ENCODE data around the gene REXO5. TPM values are rescaled to one million over a fixed set of nuclear protein-coding genes. Genes with fewer than 3 reads are reported as not detected.

The REXO5 gene
- total RNA-seq, 2 experiments from 2014 or later = 9.9 to 12.4 TPM

DNA sequence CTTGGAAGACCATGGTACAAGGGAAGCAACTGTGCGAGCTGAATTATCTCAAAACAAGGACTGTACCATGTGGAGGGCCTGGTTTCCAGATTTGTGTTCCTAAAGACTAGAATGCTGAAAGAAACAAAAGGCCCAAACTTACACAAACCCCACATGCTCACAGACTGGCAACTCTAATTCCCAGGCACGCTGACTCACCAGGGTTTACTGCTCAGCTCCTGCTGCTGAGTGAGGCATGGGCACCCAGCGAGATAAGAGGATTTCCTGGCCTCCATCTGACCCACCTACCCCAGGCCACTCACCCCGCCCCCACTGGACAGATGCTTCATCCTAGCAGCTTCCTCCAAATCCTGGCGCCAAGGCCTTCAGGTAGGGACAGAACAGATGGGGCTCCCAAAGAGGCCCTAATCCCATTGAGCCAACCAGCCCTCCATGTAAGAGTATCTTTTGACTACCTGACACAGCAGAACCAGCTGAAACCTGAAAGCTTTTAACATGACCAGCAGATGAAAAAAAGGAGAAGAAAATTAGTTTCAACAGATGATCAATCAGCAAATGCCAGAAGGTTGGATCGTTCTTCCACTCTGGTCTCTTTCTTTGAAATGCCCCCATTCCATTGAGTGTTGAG, 59.9 kb downstream of the REXO5 start:
- CTCF ChIA-PET = interaction anchor here (0.9 to 1.5 kb wide), 4 partner anchors 9 to 34 kb away, joined by 3 to 4 read pairs (median 4); partner anchors contain the start of genes DCUN1D3 and LYRM1
- POLR2A ChIA-PET = interaction anchor here (0.6 to 1.0 kb wide), 2 partner anchors 9 to 34 kb away, joined by 4 to 15 read pairs; partner anchors contain the start of genes DCUN1D3 and LYRM1

DNA sequence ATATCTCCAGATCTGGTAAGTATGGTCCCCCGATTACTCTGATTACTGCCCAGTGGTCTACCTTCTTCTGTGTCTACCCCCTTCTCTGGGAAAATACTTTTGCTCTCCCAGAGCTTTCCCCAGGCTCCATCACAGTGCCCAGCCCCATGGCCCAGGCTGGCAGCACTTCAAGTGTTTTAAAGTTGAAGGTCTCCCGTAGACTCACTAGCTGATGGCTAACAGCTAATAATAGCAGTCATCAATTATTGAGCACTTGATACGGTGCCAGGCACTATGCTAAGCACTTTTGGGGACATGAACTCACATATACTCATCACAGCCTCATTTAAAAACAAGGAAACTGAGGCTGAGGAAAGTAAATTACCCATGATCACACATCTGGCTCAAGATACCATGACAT, 60.5 kb downstream of the REXO5 start:
- ChIA-PET POLR2A (interaction anchor here (0.6 kb wide), 1 partner anchor 9 kb away, joined by 4 read pairs; no protein-coding TSS in a partner anchor), CTCF (interaction anchor here (1.4 kb wide), 1 partner anchor 8 kb away, joined by 4 read pairs; no protein-coding TSS in a partner anchor)

GRCh38 chr16:20867585-20867984, 61.3 kb downstream of the REXO5 start:
- POLR2A ChIA-PET = no interaction called here

GRCh38 chr16:20868890-20869289, 62.6 kb downstream of the REXO5 start:
- CTCF ChIA-PET = no interaction called here
- POLR2A ChIA-PET = no interaction called here

More at GRCh38 chr16:20867585-20867984, 61.3 kb downstream of the REXO5 start:
- CTCF ChIA-PET = no interaction called here

- CTCF ChIA-PET = no interaction called here
- POLR2A ChIA-PET = no interaction called here
Observed at GRCh38 chr16:20870122-20870820, 63.9 kb downstream of the REXO5 start.

DNA sequence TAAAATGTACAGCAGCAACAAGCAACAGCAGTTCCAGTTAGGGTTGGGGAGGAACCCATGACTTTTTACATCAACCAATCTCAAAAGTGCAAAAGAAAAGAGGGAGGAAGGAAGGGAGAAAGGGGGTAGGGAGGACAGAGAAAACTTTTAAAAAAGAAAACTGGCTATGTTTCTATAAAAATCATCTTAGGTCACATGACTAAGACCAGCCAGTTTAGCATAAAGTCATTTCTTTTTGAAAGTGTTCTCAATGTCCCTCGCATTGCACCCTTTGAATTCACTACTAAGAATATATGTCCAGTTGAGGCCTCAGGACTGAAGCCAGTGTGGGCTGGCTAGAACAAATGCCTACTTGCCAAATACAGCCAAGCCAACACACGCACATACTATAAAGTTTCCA, 64.9 kb downstream of the REXO5 start:
- CTCF ChIA-PET = interaction anchor here (0.6 to 1.1 kb wide), 2 partner anchors 29 to 67 kb away, joined by 3 to 4 read pairs; partner anchors contain the start of genes DCUN1D3 and LYRM1
- POLR2A ChIA-PET = interaction anchor here (0.8 kb wide), 1 partner anchor 31 kb away, joined by 3 read pairs; no protein-coding TSS in a partner anchor

DNA sequence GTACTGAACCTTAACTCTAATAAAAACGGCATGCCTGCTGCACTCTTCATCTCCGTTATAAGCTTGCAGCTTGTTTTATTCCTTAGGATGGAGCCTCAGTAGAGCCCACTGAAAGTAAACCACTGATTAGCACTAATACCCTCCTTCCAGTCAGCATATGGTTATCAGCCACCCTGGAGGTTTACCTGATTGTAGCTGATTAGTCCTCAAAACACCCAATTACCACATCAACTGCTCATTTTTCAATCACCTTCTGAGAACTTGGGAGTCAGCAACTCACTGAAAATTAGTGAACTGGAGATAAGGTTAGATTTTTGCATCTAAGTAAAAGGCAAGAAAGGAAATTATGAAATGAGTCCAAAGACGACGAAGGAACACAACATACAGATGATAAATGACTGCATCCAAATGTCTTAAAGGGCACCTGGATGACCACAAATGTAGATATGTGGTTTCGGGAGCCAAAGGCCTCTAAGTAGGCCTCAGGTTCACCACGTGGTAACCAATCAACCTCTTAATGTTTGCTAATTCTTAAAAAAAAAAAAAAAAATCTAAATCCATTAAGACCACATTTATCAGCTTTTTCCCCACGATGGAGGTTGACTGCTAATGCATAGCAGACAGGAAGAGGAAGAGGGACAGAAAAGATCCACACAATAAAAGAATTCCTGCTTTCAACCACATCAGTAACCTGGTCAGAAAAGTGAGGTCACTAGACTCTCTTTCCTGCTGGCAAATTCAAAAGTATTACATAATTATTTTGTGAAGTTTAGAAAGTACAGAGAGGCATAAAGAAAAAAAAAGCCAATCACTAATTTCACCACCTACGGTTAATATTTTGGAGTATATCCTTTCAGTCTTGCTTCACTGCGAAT, 65.9 kb downstream of the REXO5 start:
- ChIA-PET POLR2A (interaction anchor here (0.8 kb wide), 1 partner anchor 30 kb away, joined by 3 read pairs; no protein-coding TSS in a partner anchor), CTCF (interaction anchor here (1.1 kb wide), 1 partner anchor 28 kb away, joined by 3 read pairs; the partner anchor contains the start of genes DCUN1D3 and LYRM1)

- CTCF ChIA-PET = no interaction called here
- POLR2A ChIA-PET = no interaction called here
Observed at GRCh38 chr16:20873331-20873730, 67.0 kb downstream of the REXO5 start.

- CTCF ChIA-PET = interaction anchor here (0.7 to 1.3 kb wide), 5 partner anchors 8 to 30 kb away, joined by 3 to 5 read pairs (median 4); no protein-coding TSS in a partner anchor
- POLR2A ChIA-PET = no interaction called here
Observed at GRCh38 chr16:20874088-20874581, 67.8 kb downstream of the REXO5 start.

GRCh38 chr16:20875355-20875650, 69.0 kb downstream of the REXO5 start:
- POLR2A ChIA-PET = interaction anchor here (0.7 kb wide), 1 partner anchor 9 kb away, joined by 4 read pairs; no protein-coding TSS in a partner anchor
- CTCF ChIA-PET = interaction anchor here (1.0 to 1.3 kb wide), 3 partner anchors 9 to 31 kb away, joined by 3 to 5 read pairs (median 4); no protein-coding TSS in a partner anchor

DNA sequence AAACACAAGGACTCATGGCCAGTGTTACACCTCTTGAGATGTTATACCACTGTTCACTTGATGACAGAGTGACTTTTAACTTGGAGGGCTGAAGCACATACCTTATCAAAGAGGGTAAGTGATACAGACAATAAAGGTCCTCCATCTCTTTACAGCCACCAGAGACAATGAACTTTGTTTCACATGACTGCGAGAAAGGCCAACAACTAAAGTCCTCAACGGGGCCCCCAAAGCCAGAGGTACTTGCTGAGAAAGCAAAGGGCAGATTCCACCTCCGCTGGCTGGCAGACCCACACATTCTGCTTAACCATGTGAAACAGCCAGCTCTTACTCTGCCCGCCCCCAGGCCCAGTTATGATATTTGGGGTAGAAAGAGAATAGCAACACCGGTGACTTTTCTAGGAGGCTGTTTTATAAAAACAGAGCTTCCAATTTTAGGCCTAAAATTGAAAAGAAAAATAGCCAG, 72.4 kb downstream of the REXO5 start:
- POLR2A ChIA-PET = interaction anchor here (1.1 to 1.4 kb wide), 2 partner anchors 22 to 32 kb away, joined by 3 read pairs; partner anchors contain the start of gene LYRM1
- CTCF ChIA-PET = no interaction called here

DNA sequence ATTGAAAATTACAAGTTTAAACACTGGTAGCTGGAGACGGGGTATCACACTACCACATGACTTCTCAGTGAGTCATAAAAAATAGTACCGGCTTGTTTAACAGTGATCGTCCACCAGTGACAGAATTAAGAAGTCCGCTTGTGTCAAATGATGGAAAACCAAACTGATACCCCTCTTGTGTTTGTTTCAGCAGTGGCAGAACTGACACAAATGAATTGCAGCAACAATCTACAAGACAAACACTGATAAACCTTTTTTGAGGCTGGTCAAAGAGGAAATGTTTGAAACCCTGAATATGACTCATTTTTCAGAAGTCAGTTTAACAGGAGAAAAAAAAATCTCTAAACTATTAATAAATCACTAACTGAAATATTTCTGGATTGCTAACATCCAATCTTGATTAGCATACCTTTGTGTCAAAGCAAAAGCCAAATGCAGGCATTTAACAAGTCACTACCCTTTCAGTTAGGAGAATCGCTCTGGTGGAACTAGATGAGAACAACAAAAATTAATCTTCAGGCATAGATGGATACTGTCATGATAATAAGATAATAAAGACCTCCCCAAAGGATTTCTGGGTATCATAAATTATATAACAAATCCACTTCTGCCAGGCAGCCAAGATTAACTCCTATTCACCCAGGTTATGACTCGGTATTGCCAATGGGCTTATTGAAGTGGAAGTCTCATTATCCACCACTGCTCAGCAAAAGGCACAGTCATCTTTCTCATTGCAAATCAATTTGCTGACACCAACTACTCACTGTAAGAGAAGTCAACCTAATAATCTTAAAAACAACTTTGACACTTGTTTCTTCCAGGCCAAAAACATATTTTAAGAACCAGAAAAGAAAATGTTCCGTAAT, 73.1 kb downstream of the REXO5 start:
- CTCF ChIA-PET = no interaction called here
- POLR2A ChIA-PET = interaction anchor here (1.1 to 1.4 kb wide), 2 partner anchors 21 to 32 kb away, joined by 3 read pairs; partner anchors contain the start of gene LYRM1

DNA sequence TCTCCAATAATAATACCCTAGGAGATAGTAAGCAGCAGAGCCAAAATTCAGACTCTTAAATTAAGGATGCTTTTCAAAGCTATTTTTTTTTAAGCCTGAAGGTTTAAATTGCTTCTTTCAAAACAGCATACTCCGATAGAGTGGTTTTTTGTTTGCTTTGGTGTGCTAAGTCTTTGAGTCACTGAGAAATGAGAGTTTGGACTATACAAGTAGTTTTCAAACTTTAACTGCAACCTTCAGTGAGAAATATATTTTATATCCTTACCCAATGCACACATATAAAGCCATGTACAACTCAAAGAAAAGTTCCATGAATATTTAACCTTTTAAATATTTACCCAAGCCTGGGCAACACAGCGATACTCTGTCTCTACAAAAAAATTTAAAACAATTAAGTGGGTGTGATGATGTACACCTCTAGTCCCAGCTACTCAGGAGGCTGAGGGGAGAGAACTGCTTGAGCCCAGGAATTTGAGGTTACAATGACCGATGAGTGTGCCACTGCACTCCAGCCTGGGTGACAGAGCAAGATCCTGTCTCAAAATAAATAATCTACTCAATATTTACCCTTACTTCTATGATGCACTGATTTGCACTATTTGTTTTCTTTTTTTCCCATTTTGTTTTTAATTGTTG, 74.7 kb downstream of the REXO5 start:
- ChIA-PET CTCF (no interaction called here), POLR2A (interaction anchor here (0.6 kb wide), 1 partner anchor 19 kb away, joined by 6 read pairs; the partner anchor contains the start of genes DCUN1D3 and LYRM1)

DNA sequence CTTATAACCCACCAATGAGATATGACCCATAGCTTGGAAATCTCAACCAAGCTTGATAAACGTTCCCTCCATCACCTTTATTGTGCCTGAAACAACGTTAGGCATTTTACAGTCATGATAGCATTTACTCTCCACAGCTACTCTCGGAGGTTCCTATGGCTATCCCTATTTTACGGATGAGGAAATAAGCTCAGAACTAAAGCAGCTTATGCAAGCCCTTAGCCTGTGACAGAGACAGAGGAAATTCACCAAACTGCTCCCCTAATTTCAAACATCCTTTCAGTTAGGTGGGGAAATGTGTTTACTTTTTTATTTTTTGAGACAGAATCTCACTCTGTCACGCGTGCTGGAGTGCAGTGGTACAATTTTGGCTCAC, 75.2 kb downstream of the REXO5 start:
- POLR2A ChIA-PET = no interaction called here
- CTCF ChIA-PET = no interaction called here

DNA sequence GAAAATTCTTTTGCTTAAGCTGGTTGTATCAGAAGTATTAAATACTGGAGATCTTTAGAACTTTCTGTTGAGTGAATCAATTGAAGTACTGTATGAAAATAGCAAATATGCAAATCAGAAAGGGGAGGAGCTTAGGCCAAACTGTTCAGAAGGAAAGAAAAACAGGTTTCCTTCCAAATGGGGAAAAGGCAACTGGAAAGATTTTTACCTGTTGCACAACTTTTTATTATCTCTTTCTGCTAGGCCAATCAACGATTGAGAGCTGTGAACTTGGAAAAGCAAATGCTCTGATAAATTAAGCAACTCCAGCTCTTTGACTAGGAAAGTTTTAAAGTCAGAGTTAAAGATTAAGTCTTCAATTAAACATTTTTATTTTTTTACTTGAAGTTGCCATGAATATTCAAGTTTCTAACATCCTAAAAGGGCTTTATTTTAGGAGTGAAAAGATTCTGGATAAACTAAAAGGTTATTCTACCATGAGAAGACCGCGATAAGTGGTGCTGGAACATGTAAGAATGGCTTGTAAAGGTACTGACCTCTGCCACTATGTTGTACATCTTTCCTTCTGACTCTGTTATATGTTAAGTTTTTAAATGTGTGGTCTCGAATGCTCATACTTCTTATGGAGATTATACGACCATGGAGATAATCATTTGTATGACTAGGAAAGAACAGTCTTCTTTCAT, 77.4 kb downstream of the REXO5 start:
- POLR2A ChIA-PET = interaction anchor here (0.5 kb wide), 1 partner anchor 55 kb away, joined by 6 read pairs; no protein-coding TSS in a partner anchor
- CTCF ChIA-PET = no interaction called here

GRCh38 chr16:20884240-20884556, 77.9 kb downstream of the REXO5 start:
- POLR2A ChIA-PET = interaction anchor here (0.5 kb wide), 1 partner anchor 54 kb away, joined by 6 read pairs; no protein-coding TSS in a partner anchor

DNA sequence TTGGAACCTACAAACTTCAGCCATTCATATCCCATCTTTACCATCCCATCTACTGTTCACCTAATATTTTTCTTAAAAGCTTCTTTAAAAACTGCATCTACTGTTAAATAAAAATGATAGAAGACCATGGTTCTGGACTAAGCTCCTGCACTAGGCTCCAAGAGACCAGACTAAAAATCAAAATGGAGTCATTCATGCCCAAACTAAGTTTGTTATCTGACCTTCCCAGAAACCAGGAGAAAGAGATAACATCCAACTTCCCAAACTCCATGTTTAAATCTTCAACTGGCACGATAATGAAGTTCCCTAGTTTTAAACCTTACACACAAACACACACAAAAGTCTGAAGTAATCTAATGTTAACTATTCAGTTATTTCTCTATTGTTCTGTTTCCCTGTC, 80.0 kb downstream of the REXO5 start:
- POLR2A ChIA-PET = no interaction called here

More at GRCh38 chr16:20884240-20884556, 77.9 kb downstream of the REXO5 start:
- CTCF ChIA-PET = no interaction called here

More for the DNA sequence above, 80.0 kb downstream of the REXO5 start:
- CTCF ChIA-PET = no interaction called here
